Spleen (tissue), 11 donors: ENCODE data around the gene CMSS1. TPM values are rescaled to one million over a fixed set of nuclear protein-coding genes. Genes with fewer than 3 reads are reported as not detected.

Experiments used
- DNase-seq: peaks from one replicate; pipeline ENCODE4 v3.0.0-alpha.2; 2020
- H3K27ac ChIP-seq, 8 donors: fragments of 200-600 bp; sonication (generic) in 7 of 8; 1 replicate in 4 of 8; 2 replicates in 4 of 8; pipeline versions ENCODE4 v1.5.0 to v1.8.0; 2016 to 2021; ENCODE audit warnings: inconsistent platforms in 4 of 8, mild to moderate bottlenecking in 4 of 8, moderate library complexity in 1 of 8
- H3K27me3 ChIP-seq, 7 donors: fragments of 200-600 bp; sonication (generic) in 6 of 7; replicated peaks in 1 of 7; 1 replicate in 4 of 7; 2 replicates in 3 of 7; pipeline versions ENCODE4 v1.5.0 to v1.8.0; 2016 to 2021; ENCODE audit warnings: inconsistent platforms in 3 of 7, mild to moderate bottlenecking in 1 of 7
- H3K36me3 ChIP-seq, 6 donors: fragments of 200-600 bp; sonication (generic) in 5 of 6; 1 replicate in 4 of 6; 2 replicates in 2 of 6; pipeline versions ENCODE4 v1.5.0 to v1.8.0; 2016 to 2021; ENCODE audit warnings: inconsistent platforms in 2 of 6
- H3K4me1 ChIP-seq, 6 donors: fragments of 200-600 bp; sonication (generic) in 5 of 6; 1 replicate in 3 of 6; 2 replicates in 3 of 6; pipeline versions ENCODE4 v1.5.0 to v1.8.0; 2016 to 2021; ENCODE audit warnings: inconsistent platforms in 3 of 6
- H3K4me3 ChIP-seq, 8 donors: fragments of 200-600 bp; sonication (generic) in 7 of 8; 1 replicate in 4 of 8; 2 replicates in 4 of 8; pipeline versions ENCODE4 v1.5.0 to v1.8.0; 2016 to 2021; ENCODE audit warnings: inconsistent platforms in 4 of 8, mild to moderate bottlenecking in 4 of 8, moderate library complexity in 2 of 8
- H3K9me3 ChIP-seq, 8 donors: fragments of 200-600 bp; sonication (generic) in 7 of 8; 1 replicate in 4 of 8; 2 replicates in 4 of 8; pipeline versions ENCODE4 v1.5.0 to v1.8.0; 2016 to 2021; ENCODE audit warnings: inconsistent platforms in 4 of 8
- CTCF ChIP-seq, 11 experiments: fragments of 200-600 bp in 7 of 11; fragments of 450-650 bp in 4 of 11; sonication (generic) in 4 of 11; IDR thresholded peaks in 8 of 11; conservative IDR thresholded peaks in 3 of 11; 1 replicate in 7 of 11; 2 replicates in 4 of 11; pipeline versions ENCODE4 v1.4.0 to v1.8.0; 2016 to 2021; ENCODE audit warnings: antibody characterized with exemption in 11 of 11, inconsistent platforms in 4 of 11, mild to moderate bottlenecking in 1 of 11
- POLR2A ChIP-seq, 3 donors: fragments of 450-650 bp; IDR thresholded peaks; one replicate each; pipeline ENCODE4 v1.5.1; 2017; ENCODE audit warnings: antibody characterized with exemption in 3 of 3, mild to moderate bottlenecking in 1 of 3
- POLR2AphosphoS5 ChIP-seq, 3 donors: sonication (generic); formaldehyde crosslinking; IDR thresholded peaks; one replicate each; pipeline ENCODE4 v1.5.1; 2017; ENCODE audit warnings: antibody characterized with exemption in 3 of 3
- WGBS, 5 donors: extraction: QIAGEN DNeasy Blood & Tissue Kit in 3 of 5; methylation state at CpG; one replicate each; pipeline versions ENCODE4 v1.1.5 to v1.1.7; 2013 to 2018; 5-methylcytosine and 5-hydroxymethylcytosine counted together
- intact Hi-C: fragments of 100-400 bp; cut with DNase I; formaldehyde crosslinking; loops from one replicate; pipeline ENCODE4 v1.15.0; 2023; ENCODE audit warnings: low total_unique reads
- polyA plus RNA-seq, 3 donors: library from polyadenylated mRNA; stranded (reverse); fragments of 200-250 nt; gene quantifications; one replicate each; pipeline ENCODE4 v1.2.1, GENCODE V29; 2013
- total RNA-seq, 7 donors: library from RNA; depleted of rRNA in 3 of 7; stranded (reverse); fragments of >200 nt in 3 of 7; fragmentation: NEBNext Ultra II Directional in 4 of 7; extraction: Animal tissue kit (Norgen Biotek cat#: 25700) in 4 of 7; gene quantifications; one replicate each; pipeline versions ENCODE4 v1.1.0 to v1.2.1, GENCODE V29; 2016 to 2021
- donor health status: healthy with polysubstance abuse.
- donor health status: DM: no; HTN: no; CAD: no; lungs with moderate emphysema.
- donor health status: DM: no; HTN: no; CAD: no.
- donor health status: Bipolar disorder and iron deficiency.
- donor health status: healthy.
- donor health status: DM: no; HTN: no; CAD: no.
- donor health status: DM: yes; HTN: yes; CAD: no.

Gene CMSS1
- total and polyA plus RNA-seq, 10 donors: 6.9 to 30.1 (median 20.0) TPM

- no peaks in the 10 kb centered on the region for H3K4me1 ChIP-seq
- H3K27ac ChIP-seq: no peak overlapping the region
- intact Hi-C loops: no loop called here
- no peaks in the 10 kb centered on the region for H3K36me3 ChIP-seq
- no peak for DNase-seq
- WGBS, 5 donors: 72 to 93% (median 85%) methylated on average over 4 of the region's 4 CpGs
- TF ChIP-seq POLR2AphosphoS5 (IDR thresholded peaks at IDR 0.05): no peak
- no peak for TF ChIP-seq POLR2A (IDR thresholded peaks at IDR 0.05)
- no peak for TF ChIP-seq CTCF (IDR thresholded peaks at IDR 0.05 in 8 of 11, conservative IDR thresholded peaks at IDR 0.05 in 3 of 11)
- H3K4me3 ChIP-seq: no peak overlapping the region
- H3K27me3 ChIP-seq: no peaks in the 10 kb centered on the region
- H3K9me3 ChIP-seq: peaks cover 0 to 9% (median 6%) of the 10 kb centered on the region in 8 donors
These were observed 18.2 kb upstream of the CMSS1 start for GRCh38 chr3:99799422-99799821.

- no peak overlapping the region for H3K27ac ChIP-seq
- peaks cover 0 to 5% (median 0%) of the 10 kb centered on the region in 6 donors for H3K36me3 ChIP-seq
- H3K27me3 ChIP-seq: no peaks in the 10 kb centered on the region
- no peak overlapping the region for H3K4me3 ChIP-seq
- peaks cover 4 to 30% (median 21%) of the 10 kb centered on the region in 8 donors for H3K9me3 ChIP-seq
- WGBS, 5 donors: 81 to 97% (median 92%) methylated on average over 1 of the region's 1 CpG
- no peaks in the 10 kb centered on the region for H3K4me1 ChIP-seq
- TF ChIP-seq POLR2AphosphoS5 (IDR thresholded peaks at IDR 0.05) (no peak), POLR2A (IDR thresholded peaks at IDR 0.05) (no peak), CTCF (IDR thresholded peaks at IDR 0.05 in 8 of 11, conservative IDR thresholded peaks at IDR 0.05 in 3 of 11) (no peak)
- no peak for DNase-seq
- intact Hi-C loops: no loop called here
These were observed 14.4 kb upstream of the CMSS1 start for GRCh38 chr3:99803297-99803696.

DNA sequence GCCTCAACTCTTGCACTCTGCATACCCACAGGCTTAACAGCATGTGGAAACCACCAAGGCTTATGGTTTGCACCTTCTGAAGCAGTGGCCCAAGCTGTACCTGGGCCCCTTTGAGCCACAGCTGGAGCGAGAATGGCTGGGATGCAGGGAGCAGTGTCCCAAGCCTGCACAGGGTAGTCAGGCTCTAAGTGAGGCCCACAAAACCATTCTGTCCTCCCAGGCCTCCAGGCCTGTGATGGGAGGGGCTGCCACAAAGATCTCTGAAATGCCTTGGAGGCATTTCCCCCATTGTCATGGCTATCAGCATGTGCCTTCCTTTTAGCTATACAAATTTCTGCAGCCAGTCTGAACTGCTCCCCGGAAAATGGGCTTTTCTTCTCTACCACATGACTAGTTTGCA lies 12.5 kb upstream of the CMSS1 start:
- no peak for DNase-seq
- Histone ChIP-seq H3K4me1 (no peaks in the 10 kb centered on the region), H3K9me3 (peaks cover 4 to 30% (median 21%) of the 10 kb centered on the region in 8 donors), H3K27me3 (no peaks in the 10 kb centered on the region), H3K27ac (no peak overlapping the region), H3K4me3 (no peak overlapping the region), H3K36me3 (peaks cover 0 to 5% (median 0%) of the 10 kb centered on the region in 6 donors)
- 91 to 100% (median 92%) methylated on average over 1 to 2 of the region's 2 CpGs for whole genome bisulfite sequencing, 5 donors
- TF ChIP-seq POLR2AphosphoS5 (IDR thresholded peaks at IDR 0.05) (no peak), POLR2A (IDR thresholded peaks at IDR 0.05) (no peak), CTCF (IDR thresholded peaks at IDR 0.05 in 8 of 11, conservative IDR thresholded peaks at IDR 0.05 in 3 of 11) (no peak)
- intact Hi-C loops: no loop called here

DNA sequence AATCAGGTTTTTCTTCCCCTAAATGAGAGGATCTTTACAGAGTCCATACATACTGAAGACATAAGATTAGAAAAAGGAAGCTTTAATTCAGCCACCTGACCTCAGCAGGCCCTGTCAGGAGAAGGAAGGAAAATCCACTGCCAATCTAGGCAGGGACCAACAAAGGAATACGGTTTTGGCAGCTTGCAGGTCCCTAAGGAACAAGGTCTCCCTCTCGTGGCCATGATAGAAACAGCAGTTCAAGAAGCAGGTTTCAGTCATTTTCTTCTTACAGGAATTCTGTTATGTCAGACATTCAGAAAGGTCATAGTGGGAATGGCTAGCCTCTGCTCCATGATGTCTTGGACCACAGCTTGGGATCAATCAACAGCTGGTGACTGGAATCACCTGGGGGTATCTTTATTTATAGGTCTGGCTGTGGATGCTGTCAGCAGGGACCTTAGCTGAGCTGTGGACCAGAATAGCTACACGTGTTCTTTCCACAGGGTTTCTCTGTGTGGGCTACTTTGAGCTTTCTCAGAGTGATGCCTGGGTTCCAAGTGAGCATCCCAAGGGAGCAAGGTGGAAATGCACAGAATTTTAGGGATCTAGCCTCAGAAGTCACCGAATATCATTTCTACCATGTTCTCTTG lies 9.4 kb upstream of the CMSS1 start:
- intact Hi-C loops: no loop called here
- H3K4me1 ChIP-seq: no peaks in the 10 kb centered on the region
- TF ChIP-seq POLR2AphosphoS5 (IDR thresholded peaks at IDR 0.05) (no peak), CTCF (IDR thresholded peaks at IDR 0.05 in 8 of 11, conservative IDR thresholded peaks at IDR 0.05 in 3 of 11) (peak in 10 of 11 experiments; percentile 17 to 81 (median 64)), POLR2A (IDR thresholded peaks at IDR 0.05) (no peak)
- no peak for DNase-seq
- H3K27ac ChIP-seq: no peak overlapping the region
- no peaks in the 10 kb centered on the region for H3K27me3 ChIP-seq
- H3K4me3 ChIP-seq: no peak overlapping the region
- peaks cover 4 to 30% (median 21%) of the 10 kb centered on the region in 8 donors for H3K9me3 ChIP-seq
- WGBS, 5 donors: 50 to 56% (median 54%) methylated on average over 4 of the region's 4 CpGs
- peaks cover 0 to 5% (median 0%) of the 10 kb centered on the region in 6 donors for H3K36me3 ChIP-seq
